GM12874 (cell line): ENCODE data around the gene USP47.

Experiments used
- CTCF ChIP-seq: IDR thresholded peaks from 2 replicates; pipeline ENCODE4 v1.5.1; 2011; ENCODE audit warnings: low read depth, mild to moderate bottlenecking, control low read depth, low read length, moderate library complexity; ENCODE audit not compliant: insufficient read depth

USP47 gene

GRCh38 chr11:11916981-11917399 is 75.2 kb downstream of the USP47 start:
- TF ChIP-seq CTCF = no peak

- no peak for TF ChIP-seq CTCF
These were observed 82.1 kb downstream of the USP47 start for GRCh38 chr11:11923828-11924227.

- no peak for TF ChIP-seq CTCF
These were observed 88.1 kb downstream of the USP47 start for GRCh38 chr11:11929920-11930319.

- peak; percentile 28; the same call in 1 of the 2 replicates for TF ChIP-seq CTCF
These were observed 89.8 kb downstream of the USP47 start for GRCh38 chr11:11931461-11932055.

GRCh38 chr11:11935536-11935935 is 93.8 kb downstream of the USP47 start:
- no peak for TF ChIP-seq CTCF

GRCh38 chr11:11937433-11937832 is 95.7 kb downstream of the USP47 start:
- TF ChIP-seq CTCF = no peak

GRCh38 chr11:11937957-11938356 is 96.2 kb downstream of the USP47 start:
- no peak for TF ChIP-seq CTCF
